Measurements from ENCODE around the gene TMEM59L.

- no peak for TF ChIP-seq CTCF (IDR thresholded peaks at IDR 0.05 in 8 of 11, conservative IDR thresholded peaks at IDR 0.05 in 3 of 11)
- no peak for TF ChIP-seq POLR2A (IDR thresholded peaks at IDR 0.05)
- TF ChIP-seq POLR2AphosphoS5 (IDR thresholded peaks at IDR 0.05) = no peak
Measured at GRCh38 chr19:18665771-18666202, 53.1 kb downstream of the TMEM59L start.

Data from spleen (tissue), 7 donors.